Smooth muscle cell (in vitro differentiated cells): ENCODE data around the gene SEC23IP. TPM values are rescaled to one million over a fixed set of nuclear protein-coding genes. Genes with fewer than 3 reads are reported as not detected.

Experiments used
- DNase-seq: peaks from one replicate; lab custom pipeline; 2025; ENCODE audit not compliant: unreplicated experiment; lab: John Stamatoyannopoulos, UW
- H2AFZ ChIP-seq: fragments of 200-600 bp; sonication (generic); 2 replicates; pipeline ENCODE4 v1.6.0; 2016; ENCODE audit warnings: antibody characterized with exemption, low read depth, mild to moderate bottlenecking
- H3F3A ChIP-seq: fragments of 200-600 bp; sonication (generic); 2 replicates; pipeline ENCODE4 v1.6.0; 2017; ENCODE audit warnings: antibody characterized with exemption, low read depth
- H3K27ac ChIP-seq: fragments of 200-600 bp; sonication (generic); 2 replicates; pipeline ENCODE4 v1.5.1; 2016; ENCODE audit warnings: low read depth, mild to moderate bottlenecking
- H3K27me3 ChIP-seq: fragments of 200-600 bp; sonication (generic); 2 replicates; pipeline ENCODE4 v1.6.1; 2016; ENCODE audit warnings: low read depth, mild to moderate bottlenecking
- H3K36me3 ChIP-seq: fragments of 200-600 bp; sonication (generic); 2 replicates; pipeline ENCODE4 v1.5.1; 2016; ENCODE audit warnings: low read depth
- H3K4me1 ChIP-seq: fragments of 200-600 bp; sonication (generic); 2 replicates; pipeline ENCODE4 v1.5.1; 2016; ENCODE audit warnings: low read depth
- H3K4me2 ChIP-seq: fragments of 200-600 bp; sonication (generic); 2 replicates; pipeline ENCODE4 v1.6.0; 2016; ENCODE audit warnings: mild to moderate bottlenecking
- H3K4me3 ChIP-seq: fragments of 200-600 bp; sonication (generic); 2 replicates; pipeline ENCODE4 v1.5.1; 2016; ENCODE audit warnings: mild to moderate bottlenecking
- H3K79me2 ChIP-seq: fragments of 200-600 bp; sonication (generic); 2 replicates; pipeline ENCODE4 v1.6.0; 2016; ENCODE audit warnings: low read depth, mild to moderate bottlenecking
- H3K9ac ChIP-seq: fragments of 200-600 bp; sonication (generic); 2 replicates; pipeline ENCODE4 v1.6.0; 2016; ENCODE audit warnings: low read depth
- H3K9me3 ChIP-seq: fragments of 200-600 bp; sonication (generic); replicated peaks from 2 replicates; pipeline ENCODE4 v1.5.1; 2016; ENCODE audit warnings: low read depth
- H4K20me1 ChIP-seq: fragments of 200-600 bp; sonication (generic); 2 replicates; pipeline ENCODE4 v1.6.0; 2016; ENCODE audit warnings: low read depth
- CTCF ChIP-seq: fragments of 200-600 bp; sonication (generic); IDR thresholded peaks from 2 replicates; pipeline ENCODE4 v1.5.1; 2017; ENCODE audit warnings: borderline replicate concordance, mild to moderate bottlenecking, antibody characterized with exemption; ENCODE audit not compliant: insufficient read depth, poor library complexity, severe bottlenecking
- WGBS: methylation state at CpG from one replicate; pipeline ENCODE4 v1.1.7; 2016; ENCODE audit warnings: low lambda C conversion rate; 5-methylcytosine and 5-hydroxymethylcytosine counted together
- polyA plus RNA-seq: library from polyadenylated mRNA; unstranded; fragments of >200 nt; fragmentation: Nextera tagmentation; extraction: Ambion mirVana; gene quantifications from 2 replicates; pipeline ENCODE4 v1.2.1, GENCODE V29; 2016
- total RNA-seq: library from RNA; depleted of rRNA; stranded (reverse); fragments of >200 nt; gene quantifications from 2 replicates; pipeline ENCODE4 v1.2.3, GENCODE V29; 2014

SEC23IP gene
- total and polyA plus RNA-seq, 2 experiments from 2014 or later: 35.9 to 49.4 TPM

- no peaks in the 10 kb centered on the region for H3K4me1 ChIP-seq
- WGBS: 84% methylated on average over 6 of the region's 6 CpGs
- no peaks in the 10 kb centered on the region for H3K36me3 ChIP-seq
- H2AFZ ChIP-seq: no peak overlapping the region
- H3K27ac ChIP-seq: no peak overlapping the region
- no peaks in the 10 kb centered on the region for H3K79me2 ChIP-seq
- H3K4me2 ChIP-seq: no peak overlapping the region
- no peak for DNase-seq
- TF ChIP-seq CTCF: no peak
- H3K9ac ChIP-seq: no peak overlapping the region
- no peak overlapping the region for H3K4me3 ChIP-seq
- H3F3A ChIP-seq: no peaks in the 10 kb centered on the region
- no peaks in the 10 kb centered on the region for H4K20me1 ChIP-seq
- no peaks in the 10 kb centered on the region for H3K27me3 ChIP-seq
- no peaks in the 10 kb centered on the region for H3K9me3 ChIP-seq
These were observed 54.8 kb downstream of the SEC23IP start for GRCh38 chr10:119947300-119947699.

- no peaks in the 10 kb centered on the region for H4K20me1 ChIP-seq
- no peaks in the 10 kb centered on the region for H3K27me3 ChIP-seq
- no peaks in the 10 kb centered on the region for H3K36me3 ChIP-seq
- H3K4me3 ChIP-seq: no peak overlapping the region
- no peak overlapping the region for H2AFZ ChIP-seq
- WGBS: 88% methylated on average over 4 of the region's 4 CpGs
- H3K79me2 ChIP-seq: no peaks in the 10 kb centered on the region
- H3K4me1 ChIP-seq: no peaks in the 10 kb centered on the region
- no peaks in the 10 kb centered on the region for H3K9me3 ChIP-seq
- H3K4me2 ChIP-seq: no peak overlapping the region
- no peak overlapping the region for H3K27ac ChIP-seq
- no peaks in the 10 kb centered on the region for H3F3A ChIP-seq
- H3K9ac ChIP-seq: no peak overlapping the region
- no peak for DNase-seq
- no peak for TF ChIP-seq CTCF
These were observed 64.9 kb downstream of the SEC23IP start for GRCh38 chr10:119957451-119957850.

- no peak overlapping the region for H2AFZ ChIP-seq
- no peak for DNase-seq
- TF ChIP-seq CTCF: no peak
- H3F3A ChIP-seq: no peaks in the 10 kb centered on the region
- H4K20me1 ChIP-seq: no peaks in the 10 kb centered on the region
- no peaks in the 10 kb centered on the region for H3K79me2 ChIP-seq
- no peaks in the 10 kb centered on the region for H3K27me3 ChIP-seq
- H3K4me3 ChIP-seq: no peak overlapping the region
- no peaks in the 10 kb centered on the region for H3K36me3 ChIP-seq
- H3K4me2 ChIP-seq: no peak overlapping the region
- H3K4me1 ChIP-seq: no peaks in the 10 kb centered on the region
- H3K9ac ChIP-seq: no peak overlapping the region
- no peak overlapping the region for H3K27ac ChIP-seq
- H3K9me3 ChIP-seq: no peaks in the 10 kb centered on the region
These were observed 70.3 kb downstream of the SEC23IP start for GRCh38 chr10:119962837-119963236.

- Histone ChIP-seq H4K20me1 (no peaks in the 10 kb centered on the region), H3K4me2 (no peak overlapping the region), H3K9ac (no peak overlapping the region), H3K27ac (no peak overlapping the region), H3K9me3 (no peaks in the 10 kb centered on the region), H3K27me3 (no peaks in the 10 kb centered on the region), H3K4me3 (no peak overlapping the region), H3K36me3 (no peaks in the 10 kb centered on the region), H3F3A (no peaks in the 10 kb centered on the region), H3K4me1 (no peaks in the 10 kb centered on the region), H3K79me2 (no peaks in the 10 kb centered on the region), H2AFZ (no peak overlapping the region)
- no peak for TF ChIP-seq CTCF
- no peak for DNase-seq
- WGBS: 63% methylated on average over 1 of the region's 1 CpG
These were observed 74.5 kb downstream of the SEC23IP start for GRCh38 chr10:119967066-119967465.
